Hindlimb muscle (tissue), 1 donor: ENCODE data around the gene ZC3H10. TPM values are rescaled to one million over a fixed set of nuclear protein-coding genes. Genes with fewer than 3 reads are reported as not detected.
"Not testable (repeated sequence)": the region's sequence is repeated elsewhere in the genome, so short reads cannot be mapped to it uniquely, and the experiment has no call there.

Experiments
- DNase-seq: peaks from one replicate; pipeline ENCODE4 v3.0.0-alpha.2; 2013
- polyA plus RNA-seq: library from polyadenylated mRNA; unstranded; fragments of 120-200 nt; gene quantifications from one replicate; pipeline ENCODE4 v1.2.1, GENCODE V29; 2013; ENCODE audit not compliant: insufficient read length

Gene ZC3H10
- polyA plus RNA-seq, 1 donor = 6.0 TPM

DNA sequence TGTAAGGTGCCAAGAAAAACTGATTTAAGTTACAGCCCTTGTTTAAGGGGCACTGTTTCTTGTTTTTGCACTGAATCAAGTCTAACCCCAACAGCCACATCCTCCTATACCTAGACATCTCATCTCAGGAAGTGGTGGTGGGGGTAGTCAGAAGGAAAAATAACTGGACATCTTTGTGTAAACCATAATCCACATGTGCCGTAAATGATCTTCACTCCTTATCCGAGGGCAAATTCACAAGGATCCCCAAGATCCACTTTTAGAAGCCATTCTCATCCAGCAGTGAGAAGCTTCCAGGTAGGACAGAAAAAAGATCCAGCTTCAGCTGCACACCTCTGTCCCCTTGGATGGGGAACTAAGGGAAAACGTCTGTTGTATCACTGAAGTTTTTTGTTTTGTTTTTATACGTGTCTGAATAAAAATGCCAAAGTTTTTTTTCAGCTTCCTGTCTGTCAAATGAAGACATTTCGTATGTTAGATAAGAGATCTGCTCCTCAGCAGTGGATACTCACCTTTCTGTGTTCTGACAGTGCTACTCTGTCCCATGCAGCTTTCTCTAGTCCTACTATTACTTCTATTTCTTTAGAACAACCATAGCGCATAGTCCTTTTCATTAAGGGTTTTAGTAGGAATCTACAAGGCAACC, 14.9 kb upstream of the ZC3H10 start:
- no peak for DNase-seq

DNA sequence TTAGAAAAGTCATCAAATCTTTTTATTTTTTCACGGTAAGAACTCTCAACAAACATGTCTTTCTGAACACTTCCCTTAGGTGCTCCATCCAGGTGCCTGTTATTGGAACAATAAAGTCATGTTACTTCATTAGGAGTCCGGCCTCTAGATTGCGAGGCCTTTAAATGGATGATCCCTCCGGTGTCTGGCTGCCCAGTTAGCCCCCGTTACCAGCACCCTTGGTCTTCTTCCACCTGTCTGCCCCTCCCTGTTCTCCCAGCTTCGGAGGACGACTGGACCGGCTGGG, 14.3 kb upstream of the ZC3H10 start:
- no peak for DNase-seq

DNA sequence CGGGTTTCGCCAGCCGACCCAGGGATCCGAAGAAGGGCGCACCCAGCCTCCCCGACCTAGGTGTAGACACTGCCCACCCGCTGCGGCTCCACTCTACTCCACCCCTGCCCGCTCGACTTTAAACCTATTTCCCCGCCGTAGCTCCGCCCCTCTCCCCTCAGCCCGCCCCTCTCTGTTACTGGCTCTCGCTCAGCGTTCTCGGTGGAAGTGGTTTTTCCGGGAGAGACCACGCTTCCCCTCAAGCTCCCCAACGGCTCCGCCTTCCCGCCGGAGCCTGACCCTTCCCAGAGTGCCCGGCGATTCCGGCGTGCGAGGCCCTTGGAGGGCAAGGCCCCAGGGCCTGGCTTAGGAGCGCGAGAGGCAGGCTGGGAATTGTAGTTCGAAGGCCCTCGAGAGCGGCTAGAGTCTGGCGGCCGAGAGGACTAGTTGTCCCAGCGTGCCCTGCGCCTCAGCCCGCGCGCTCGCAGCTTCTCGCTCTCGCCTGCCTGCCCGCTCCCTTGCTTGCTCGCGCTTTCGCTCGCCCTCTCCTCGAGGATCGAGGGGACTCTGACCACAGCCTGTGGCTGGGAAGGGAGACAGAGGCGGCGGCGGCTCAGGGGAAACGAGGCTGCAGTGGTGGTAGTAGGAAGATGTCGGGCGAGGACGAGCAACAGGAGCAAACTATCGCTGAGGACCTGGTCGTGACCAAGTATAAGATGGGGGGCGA, 13.8 kb upstream of the ZC3H10 start, which contains the start of gene PA2G4:
PA2G4 (plus strand) TSS at position 451 of the 706 bp plus-strand sequence; CDS start at position 630, 179 bp downstream.
- peak; percentile 96 for DNase-seq

DNA sequence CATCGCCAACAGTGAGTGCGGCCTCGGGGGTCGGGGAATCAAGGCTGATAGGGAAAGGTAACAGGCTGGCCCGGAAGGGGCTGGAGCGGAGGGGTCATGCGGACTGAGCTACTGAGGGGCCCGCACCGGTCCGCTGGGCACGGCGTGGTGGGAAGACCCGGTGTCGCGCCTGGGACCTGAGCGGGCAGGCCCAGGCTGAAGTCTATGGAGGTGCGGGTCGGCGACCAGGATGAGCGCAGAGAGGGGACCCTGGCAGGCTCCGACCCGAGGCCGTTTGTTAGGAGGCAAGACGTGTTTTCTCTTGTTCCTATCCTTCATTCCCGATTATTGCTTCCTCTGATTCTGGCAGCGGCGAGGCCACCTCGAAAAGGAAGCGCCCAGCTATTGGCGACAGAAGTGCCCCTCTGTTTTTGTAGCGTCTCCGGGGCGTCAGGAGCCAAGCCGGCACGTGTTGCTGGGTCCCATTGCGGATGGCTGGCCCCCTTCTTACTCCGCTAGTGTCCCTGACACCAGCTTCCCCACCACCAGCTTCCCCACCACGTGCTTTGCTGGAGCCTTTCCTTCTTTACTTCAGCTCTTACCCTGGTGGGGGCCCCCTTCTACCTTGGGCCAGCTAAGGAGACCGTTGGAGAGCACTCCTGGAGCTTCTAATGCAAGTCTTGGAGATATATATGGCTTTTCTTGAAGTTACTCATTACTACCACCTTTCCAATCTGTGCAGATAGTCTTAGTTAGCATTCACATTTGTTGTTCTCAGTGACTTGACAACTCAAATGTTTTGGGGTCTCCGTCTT, 13.1 kb upstream of the ZC3H10 start:
- no peak for DNase-seq

DNA sequence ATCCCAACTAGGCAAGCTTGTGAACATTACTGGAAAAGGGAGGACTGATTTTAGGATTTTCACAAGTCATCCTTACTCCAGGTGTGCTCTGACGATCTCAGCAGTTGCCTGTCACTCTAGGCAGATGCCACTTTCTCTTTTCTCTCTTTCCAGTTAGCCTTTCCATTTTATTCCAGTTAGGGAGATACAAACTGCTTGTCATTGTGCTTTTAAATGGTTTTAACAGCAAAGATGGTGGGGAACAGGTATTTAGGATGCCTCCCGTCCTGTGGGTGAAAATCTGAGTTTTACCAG, 12.5 kb upstream of the ZC3H10 start:
- DNase-seq = no peak

DNA sequence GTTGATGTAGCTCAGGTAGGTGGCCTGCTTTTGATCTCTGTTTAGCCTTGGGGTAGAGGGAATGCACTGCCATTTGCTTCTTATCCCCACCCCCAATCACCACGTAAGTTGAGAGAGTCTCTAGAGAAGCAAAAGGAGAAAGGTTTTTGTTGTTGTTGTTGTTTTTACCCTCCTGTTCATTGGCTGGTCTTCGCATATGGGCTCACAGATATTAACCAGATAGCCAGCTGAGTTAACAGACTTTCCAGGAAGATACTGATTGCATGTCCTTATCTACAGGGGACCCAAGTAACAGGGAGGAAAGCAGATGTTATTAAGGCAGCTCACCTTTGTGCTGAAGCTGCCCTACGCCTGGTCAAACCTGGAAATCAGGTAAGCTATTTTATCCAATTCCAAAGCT, 10.8 kb upstream of the ZC3H10 start:
- DNase-seq = no peak

DNA sequence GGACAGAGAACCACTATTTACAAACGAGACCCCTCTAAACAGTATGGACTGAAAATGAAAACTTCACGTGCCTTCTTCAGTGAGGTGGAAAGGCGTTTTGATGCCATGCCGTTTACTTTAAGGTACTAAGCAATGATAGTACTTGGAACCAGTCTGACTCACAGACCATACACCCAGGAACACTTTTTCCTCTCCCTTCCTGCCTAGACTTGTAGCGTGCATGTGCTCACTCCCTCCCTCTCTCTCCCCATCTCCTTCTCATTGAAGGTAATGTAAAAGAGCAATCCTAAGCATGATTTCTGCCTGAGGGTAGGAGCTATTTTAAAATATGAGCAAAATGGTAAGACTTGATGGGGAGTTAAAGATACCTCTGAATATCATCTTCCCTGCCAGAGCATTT, 7.5 kb upstream of the ZC3H10 start:
- DNase-seq = no peak

DNA sequence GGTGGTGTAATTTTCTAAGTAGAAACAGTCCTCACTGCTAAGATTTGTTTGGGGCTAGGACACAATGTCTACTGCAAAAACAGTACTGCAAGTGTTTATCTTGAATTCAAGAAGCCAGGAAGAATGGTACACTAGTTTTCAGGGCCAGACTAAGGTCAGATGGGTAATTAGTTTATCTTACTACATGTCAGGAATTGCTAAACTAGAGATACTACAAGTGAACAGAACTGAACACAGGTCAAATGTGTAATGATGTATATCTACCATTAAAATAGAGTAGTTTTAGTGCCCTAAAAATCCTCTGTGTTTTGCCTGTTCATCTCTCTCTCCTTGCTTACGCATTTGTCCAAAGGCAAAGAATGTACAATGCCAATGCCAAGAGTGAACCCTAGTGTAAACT, 4.0 kb upstream of the ZC3H10 start:
- DNase-seq = no peak

DNA sequence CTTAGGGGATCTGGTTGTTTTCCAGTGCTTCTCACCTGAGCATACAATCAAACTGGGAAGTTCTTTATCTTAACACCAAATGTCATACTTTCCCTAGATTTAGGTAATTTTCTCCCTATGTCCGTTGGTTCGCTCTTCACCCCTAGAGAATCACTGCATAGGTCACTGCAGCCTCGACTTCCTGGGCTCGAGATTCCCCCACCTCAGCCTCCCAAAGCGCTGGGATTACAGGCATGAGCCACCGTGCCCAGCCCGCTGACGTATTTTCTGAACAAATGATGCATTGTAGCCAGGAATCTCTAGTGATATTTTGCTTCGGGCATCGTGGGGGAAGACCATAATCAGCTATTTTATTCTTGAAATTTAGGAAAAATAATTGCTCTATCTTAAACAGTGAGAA, 2.7 kb upstream of the ZC3H10 start:
- DNase-seq = no peak

DNA sequence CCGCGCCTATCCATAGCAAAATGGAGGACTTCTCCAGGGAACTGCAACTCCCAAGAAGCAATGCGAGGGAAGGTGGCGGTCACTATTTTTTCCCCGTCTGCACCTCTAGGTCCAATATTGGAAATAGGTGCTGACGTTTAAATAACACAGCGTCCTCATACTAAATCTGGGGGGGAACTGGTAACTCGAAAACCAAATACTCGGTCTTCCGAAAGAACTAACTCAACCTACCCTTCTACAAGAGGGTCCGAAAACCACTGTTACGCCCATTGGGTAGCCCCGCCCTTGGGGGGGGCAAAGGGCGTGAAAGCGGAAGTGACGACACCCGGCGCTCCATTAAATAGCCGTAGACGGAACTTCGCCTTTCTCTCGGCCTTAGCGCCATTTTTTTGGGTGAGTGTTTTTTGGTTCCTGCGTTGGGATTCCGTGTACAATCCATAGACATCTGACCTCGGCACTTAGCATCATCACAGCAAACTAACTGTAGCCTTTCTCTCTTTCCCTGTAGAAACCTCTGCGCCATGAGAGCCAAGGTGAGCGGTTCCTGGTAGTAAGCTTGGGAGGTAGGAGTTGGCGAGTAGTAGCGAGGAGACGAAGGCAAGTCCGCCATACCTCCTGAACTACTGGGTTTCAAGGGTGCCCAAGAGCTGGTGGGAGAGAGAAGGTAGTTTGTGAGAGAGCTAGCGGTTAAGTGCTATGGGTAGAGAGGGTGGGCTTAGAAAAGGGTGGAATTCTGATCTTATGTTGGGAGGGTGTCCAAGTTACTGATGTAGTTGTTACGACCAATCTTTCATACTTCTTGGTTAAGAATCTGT, 1.6 kb upstream of the ZC3H10 start, which contains the start of gene RPL41:
RPL41 (plus strand) TSS at position 367 of the 815 bp plus-strand sequence.
- peak; percentile 97 for DNase-seq

DNA sequence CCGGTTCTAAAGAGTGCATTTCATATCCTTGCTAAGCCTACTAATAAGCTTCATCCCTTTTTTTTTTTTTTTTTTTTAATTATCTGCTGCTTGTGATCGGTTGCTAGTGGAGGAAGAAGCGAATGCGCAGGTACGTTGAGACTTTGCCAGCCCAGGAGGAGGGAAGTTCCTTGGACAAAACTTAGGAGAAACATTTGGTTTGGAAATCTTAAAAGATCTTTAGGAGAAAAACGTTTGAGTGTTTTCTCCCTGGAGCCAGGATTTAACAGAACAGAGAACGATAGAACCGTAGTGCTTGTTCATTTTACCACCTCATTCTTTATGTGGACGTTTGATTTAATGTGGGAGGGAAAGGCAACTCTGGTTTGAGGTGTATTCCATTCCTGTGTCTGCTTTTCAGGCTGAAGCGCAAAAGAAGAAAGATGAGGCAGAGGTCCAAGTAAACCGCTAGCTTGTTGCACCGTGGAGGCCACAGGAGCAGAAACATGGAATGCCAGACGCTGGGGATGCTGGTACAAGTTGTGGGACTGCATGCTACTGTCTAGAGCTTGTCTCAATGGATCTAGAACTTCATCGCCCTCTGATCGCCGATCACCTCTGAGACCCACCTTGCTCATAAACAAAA, 872 bp upstream of the ZC3H10 start:
- DNase-seq = not testable (repeated sequence)

DNA sequence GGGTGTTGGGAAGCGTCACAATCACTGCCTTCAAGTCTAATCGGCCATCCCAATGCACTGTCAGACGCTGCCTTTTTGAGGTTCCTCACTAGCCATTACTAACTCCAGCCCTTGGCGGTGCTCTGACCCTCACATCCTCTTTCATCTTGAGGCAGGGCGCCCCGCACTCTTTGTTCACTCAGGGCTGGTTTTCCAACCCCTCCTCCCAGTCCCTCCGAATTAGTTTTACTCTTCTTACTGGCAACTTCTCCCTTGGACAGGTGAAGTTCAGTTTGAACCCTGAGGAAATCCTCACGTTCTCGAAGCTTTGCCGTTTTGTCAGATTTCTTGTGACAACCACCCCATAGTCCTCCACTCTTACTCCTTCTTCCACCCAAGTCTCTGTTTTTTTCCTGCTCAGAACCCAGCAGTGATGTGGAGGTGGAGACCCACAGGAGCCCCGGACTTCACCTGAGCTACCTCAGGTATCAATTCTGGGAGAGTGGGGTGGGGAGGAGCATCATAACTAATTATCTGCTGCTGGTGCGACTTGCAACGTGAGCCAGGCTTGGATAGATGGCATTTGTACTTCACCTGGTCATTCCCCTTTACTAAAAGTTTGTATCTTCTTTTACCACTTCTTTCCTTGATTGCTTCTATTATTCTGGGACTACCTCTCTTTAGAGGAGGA, 757 bp downstream of the ZC3H10 start:
- DNase-seq = no peak

DNA sequence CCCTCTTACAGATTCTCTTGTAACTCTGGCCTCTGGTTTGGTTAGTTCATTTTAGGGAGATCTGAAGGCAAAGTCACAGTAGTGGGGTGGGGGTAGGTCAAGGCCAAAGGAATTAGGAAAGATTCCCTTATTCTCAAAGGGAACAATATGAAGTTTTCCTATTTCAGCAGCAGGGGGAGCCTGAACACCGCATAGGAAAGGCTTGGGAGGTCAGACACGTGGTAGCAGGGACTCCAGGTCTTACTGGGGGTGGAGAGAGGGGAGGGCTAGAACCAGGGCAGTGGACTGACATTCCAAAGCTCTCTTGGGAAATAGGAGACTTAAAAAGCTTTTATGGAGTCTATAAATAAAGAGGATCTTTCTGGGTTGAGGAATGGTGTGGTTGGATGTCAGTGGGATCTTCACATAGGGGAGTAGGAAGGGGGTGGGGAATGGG, 1.3 kb downstream of the ZC3H10 start:
- peak; percentile 77 for DNase-seq

DNA sequence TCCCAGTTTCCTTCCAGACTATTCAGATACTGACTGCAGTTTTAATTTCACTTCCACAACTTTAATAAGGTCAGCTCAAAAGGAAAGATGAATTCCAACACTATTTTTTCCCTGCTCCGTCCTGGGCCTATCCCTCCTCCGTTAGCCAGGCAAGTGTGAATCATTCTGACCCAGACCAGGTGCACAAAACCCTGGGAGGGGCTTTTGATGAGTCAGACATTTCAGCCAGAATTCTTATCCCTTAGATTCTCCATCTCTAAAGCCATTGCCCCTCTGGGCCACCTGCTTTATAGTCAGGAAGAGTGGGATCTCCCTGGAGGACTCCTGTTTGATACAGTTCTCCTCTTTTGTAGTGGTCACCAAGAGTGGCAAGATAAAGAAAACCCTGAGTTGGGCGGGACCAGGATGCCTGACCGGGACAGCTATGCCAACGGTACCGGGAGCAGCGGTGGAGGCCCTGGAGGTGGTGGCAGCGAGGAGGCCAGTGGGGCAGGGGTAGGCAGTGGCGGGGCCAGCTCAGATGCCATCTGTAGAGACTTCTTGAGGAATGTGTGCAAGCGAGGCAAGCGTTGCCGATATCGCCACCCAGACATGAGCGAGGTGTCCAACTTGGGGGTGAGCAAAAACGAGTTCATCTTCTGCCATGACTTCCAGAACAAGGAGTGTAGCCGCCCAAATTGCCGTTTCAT, 2.2 kb downstream of the ZC3H10 start:
- DNase-seq = no peak

DNA sequence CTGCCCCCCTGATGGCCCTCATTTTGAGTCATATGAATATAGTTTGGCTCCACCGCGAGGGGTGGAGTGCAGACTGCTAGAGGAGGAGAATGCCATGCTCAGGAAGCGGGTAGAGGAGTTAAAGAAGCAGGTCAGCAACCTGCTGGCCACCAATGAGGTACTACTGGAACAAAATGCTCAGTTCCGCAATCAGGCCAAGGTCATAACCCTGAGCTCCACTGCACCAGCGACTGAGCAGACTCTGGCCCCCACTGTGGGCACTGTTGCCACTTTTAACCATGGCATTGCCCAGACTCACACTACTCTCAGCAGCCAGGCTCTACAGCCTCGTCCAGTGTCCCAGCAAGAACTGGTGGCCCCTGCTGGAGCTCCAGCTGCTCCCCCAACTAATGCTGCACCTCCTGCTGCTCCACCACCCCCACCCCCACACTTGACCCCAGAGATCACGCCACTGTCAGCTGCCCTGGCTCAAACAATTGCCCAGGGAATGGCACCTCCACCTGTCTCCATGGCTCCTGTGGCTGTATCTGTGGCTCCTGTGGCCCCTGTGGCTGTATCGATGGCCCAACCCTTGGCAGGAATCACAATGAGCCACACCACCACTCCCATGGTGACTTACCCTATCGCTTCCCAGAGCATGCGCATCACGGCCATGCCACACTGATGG, 3.3 kb downstream of the ZC3H10 start:
- DNase-seq = no peak

DNA sequence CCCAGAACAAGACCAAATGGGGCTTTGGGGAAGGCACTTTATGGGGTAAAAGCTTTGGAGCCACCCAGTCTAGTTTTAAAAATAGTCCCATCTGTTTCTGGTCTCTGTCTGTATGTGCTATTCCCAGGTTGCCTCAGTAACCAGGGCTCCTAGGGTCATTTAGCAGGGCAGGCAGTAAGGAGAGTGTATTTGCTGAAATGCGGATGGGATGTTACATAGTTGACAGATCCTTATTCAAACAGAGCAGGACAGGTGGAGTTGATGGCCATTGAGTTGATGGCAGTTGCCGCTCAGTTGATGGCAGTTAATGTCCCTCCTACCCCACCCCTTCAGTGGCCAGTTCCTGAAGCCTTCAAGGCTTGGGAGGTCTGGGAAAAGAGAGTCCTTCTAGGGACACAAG, 4.6 kb downstream of the ZC3H10 start:
- DNase-seq = no peak

DNA sequence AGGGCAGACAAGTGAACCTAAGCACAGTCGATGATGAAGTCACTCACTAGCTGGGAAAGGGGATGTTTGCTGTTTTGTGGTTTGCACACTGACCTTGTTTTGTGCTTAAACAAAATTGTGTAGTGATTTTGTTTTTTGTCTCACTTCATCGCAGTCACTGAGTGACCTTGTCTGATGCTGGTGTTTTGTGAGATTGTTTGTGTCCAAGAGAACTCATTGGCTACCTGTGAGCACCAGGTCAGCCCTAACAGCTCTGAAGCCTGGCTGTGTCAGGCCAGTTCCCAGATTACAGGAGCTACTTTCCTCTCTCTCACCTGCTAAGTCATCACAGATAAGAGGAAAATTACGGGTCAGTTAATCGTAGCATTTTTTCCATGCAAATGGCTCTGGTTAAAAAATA, 6.1 kb downstream of the ZC3H10 start:
- no peak for DNase-seq

DNA sequence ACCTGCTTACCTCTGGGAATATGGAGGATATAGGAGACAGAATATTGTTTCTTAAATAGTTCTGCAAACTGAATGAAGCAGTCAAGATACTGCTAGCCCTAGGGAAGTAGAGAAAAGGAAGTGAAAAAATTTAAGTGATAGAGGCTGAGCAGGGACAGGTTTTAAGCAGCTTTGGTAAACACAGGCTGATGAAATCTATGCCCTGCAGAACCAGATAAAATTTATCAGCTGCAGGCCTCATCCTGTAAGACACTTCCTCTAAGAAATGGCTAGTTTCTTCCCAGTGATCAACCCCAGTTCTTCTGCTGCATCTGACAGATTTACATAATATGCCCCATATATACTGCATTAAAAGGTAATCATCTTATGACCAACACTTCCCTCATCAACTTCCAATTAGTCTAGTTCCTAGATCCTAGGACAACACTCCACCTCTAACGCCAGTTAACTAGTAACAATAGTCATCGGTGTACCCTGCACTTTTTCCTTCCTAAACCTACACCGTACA, 8.7 kb downstream of the ZC3H10 start:
- no peak for DNase-seq

DNA sequence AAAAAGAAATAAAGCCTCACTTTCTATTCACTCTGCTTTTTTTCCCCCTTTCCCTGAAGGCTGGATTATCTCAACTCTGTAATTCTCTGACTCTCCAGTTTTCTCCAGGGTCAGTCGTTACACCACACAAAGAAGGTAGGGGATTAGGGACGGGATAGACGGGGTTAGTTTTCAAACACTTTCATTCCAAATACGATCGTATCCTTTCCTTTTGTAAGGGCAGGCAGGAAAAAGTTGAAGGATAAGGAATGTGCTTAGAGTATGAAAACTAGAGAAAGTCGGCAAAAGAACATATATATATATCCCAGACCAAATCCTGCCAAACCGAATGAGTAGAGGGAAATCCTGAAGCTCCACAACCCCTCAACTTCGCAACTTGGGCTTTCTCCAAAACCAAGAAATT, 9.4 kb downstream of the ZC3H10 start:
- DNase-seq = no peak

DNA sequence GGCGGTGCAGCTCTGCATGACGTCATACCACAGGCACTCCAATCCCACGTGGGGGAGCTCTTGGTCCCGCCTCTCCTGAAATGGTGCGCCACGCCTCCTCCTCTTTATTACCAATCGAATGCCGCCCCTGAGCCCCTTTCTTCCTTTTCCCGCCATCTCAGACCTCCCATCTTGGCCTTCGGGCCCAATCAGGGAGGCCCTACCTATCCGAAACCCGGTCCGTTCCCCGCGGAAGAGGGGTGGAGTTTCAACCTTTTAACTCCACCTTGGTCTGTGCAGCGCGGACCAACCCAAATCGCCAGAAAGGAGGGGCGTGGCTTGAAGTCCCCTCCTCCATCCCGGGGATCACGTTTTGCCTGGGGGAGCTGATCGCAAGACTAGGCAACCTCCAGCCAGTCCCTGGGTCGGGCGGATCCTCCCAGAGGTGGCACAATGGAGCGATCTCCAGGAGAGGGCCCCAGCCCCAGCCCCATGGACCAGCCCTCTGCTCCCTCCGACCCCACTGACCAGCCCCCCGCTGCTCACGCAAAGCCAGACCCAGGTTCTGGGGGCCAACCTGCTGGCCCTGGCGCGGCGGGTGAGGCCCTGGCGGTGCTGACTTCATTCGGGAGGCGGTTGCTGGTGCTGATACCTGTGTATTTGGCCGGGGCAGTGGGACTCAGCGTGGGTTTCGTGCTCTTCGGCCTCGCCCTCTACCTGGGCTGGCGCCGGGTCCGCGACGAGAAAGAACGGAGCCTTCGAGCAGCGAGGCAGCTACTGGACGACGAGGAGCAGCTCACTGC, 10.0 kb downstream of the ZC3H10 start, which contains the start of gene ESYT1:
ESYT1 (plus strand) TSS at position 380 of the 782 bp plus-strand sequence; CDS start at position 433, 53 bp downstream.
- DNase-seq = peak; percentile 99
